Measurements from ENCODE around the gene TNNT2. TPM values are rescaled to one million over a fixed set of nuclear protein-coding genes. Genes with fewer than 3 reads are reported as not detected.

Gene TNNT2
- total RNA-seq, 4 donors from 2014 or later: 0.21 TPM; not detected in 3

GRCh38 chr1:201422026-201422425, 44.5 kb upstream of the TNNT2 start:
- H3K4me3 ChIP-seq: no peak overlapping the region

DNA sequence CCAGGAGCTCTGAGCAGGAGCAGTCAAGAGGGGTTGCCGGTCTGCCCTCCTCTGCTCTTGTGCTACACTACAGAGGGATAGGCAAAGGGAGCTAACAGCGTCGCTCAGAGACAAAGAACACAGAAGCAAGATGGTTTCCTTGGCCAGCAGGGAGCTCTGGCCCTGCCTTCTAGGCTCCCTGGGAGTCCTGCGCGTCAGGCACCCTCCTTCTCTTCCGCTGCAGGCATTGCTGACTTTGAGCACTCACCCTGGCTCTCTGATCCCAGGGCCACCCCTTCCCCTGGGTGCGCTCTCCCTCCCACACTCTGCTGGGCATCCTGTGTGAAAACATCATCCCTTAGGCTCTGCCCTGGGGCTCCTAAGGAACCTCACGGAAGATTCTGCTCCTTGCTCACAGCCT, 43.6 kb upstream of the TNNT2 start:
- H3K27ac ChIP-seq: no peak overlapping the region
- TF ChIP-seq CTCF (IDR thresholded peaks at IDR 0.05): no peak
- no peak for TF ChIP-seq POLR2A (IDR thresholded peaks at IDR 0.05)
- no peaks in the 10 kb centered on the region for H3K27me3 ChIP-seq
- intact Hi-C loops (cut with DNase I; ENCODE audit: low total_unique reads): no loop called here
- no peaks in the 10 kb centered on the region for H3K4me1 ChIP-seq
- no peaks in the 10 kb centered on the region for H3K9me3 ChIP-seq
- no peak for DNase-seq
- H3K4me3 ChIP-seq: no peak overlapping the region
- no peaks in the 10 kb centered on the region for H3K36me3 ChIP-seq

More at GRCh38 chr1:201422026-201422425, 44.5 kb upstream of the TNNT2 start:
- H3K9me3 ChIP-seq: no peaks in the 10 kb centered on the region
- intact Hi-C loops (cut with DNase I; ENCODE audit: low total_unique reads): no loop called here
- DNase-seq: no peak
- H3K27me3 ChIP-seq: no peaks in the 10 kb centered on the region
- no peaks in the 10 kb centered on the region for H3K36me3 ChIP-seq
- H3K27ac ChIP-seq: no peak overlapping the region
- TF ChIP-seq CTCF (IDR thresholded peaks at IDR 0.05): no peak
- no peak for TF ChIP-seq POLR2A (IDR thresholded peaks at IDR 0.05)
- no peaks in the 10 kb centered on the region for H3K4me1 ChIP-seq

DNA sequence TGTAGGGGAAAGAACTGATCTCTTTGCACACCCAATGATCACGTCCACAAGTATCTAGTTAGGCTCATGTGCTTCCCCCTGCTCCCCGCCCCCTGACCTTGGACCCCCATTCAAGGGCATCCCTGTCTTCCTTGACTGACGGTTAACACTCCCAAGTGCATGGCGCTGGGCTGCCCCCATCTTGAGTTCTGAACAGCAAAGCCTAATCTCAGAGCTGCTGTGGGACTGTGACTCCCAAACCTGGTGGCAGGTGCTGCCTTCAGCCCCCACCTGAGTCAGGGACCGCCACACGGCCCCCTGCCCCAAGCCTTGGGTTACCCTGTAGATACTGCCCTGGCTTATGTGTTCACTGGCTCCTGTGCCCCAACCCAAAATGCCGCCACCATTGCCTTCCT, 43.1 kb upstream of the TNNT2 start:
- H3K9me3 ChIP-seq: no peaks in the 10 kb centered on the region
- no peak for TF ChIP-seq POLR2A (IDR thresholded peaks at IDR 0.05)
- DNase-seq: no peak
- intact Hi-C loops (cut with DNase I; ENCODE audit: low total_unique reads): no loop called here
- no peak overlapping the region for H3K27ac ChIP-seq
- no peak overlapping the region for H3K4me3 ChIP-seq
- H3K27me3 ChIP-seq: no peaks in the 10 kb centered on the region
- no peaks in the 10 kb centered on the region for H3K36me3 ChIP-seq
- H3K4me1 ChIP-seq: no peaks in the 10 kb centered on the region

- intact Hi-C loops (cut with DNase I; ENCODE audit: low total_unique reads): no loop called here
- Histone ChIP-seq H3K4me1 (no peaks in the 10 kb centered on the region), H3K27me3 (no peaks in the 10 kb centered on the region), H3K9me3 (no peaks in the 10 kb centered on the region), H3K4me3 (no peak overlapping the region), H3K36me3 (no peaks in the 10 kb centered on the region), H3K27ac (no peak overlapping the region)
- no peak for DNase-seq
- no peak for TF ChIP-seq POLR2A (IDR thresholded peaks at IDR 0.05)
- no peak for TF ChIP-seq CTCF (IDR thresholded peaks at IDR 0.05)
These were observed 42.5 kb upstream of the TNNT2 start for GRCh38 chr1:201419746-201420607.

DNA sequence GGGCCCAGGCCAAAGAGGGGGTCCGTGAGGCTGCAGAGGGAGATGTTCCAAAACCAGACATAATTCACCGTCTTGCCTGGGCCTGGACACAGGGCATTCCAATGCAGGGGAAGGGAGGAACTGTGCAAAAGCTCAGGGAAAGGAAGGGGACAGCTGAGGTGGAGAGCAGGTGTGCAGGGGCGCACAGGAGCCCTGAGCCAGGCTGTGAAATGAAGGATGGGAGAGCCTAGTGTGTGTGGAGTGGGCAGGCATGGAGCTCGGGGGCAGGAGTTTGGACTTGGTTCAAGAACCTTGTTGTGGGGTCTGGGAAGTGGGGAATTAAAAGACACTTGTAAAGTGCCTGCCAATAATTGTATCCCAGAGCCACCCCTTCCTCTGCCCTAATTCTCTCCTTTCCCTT, 41.8 kb upstream of the TNNT2 start:
- no peak for DNase-seq

More for the DNA sequence above, 41.8 kb upstream of the TNNT2 start:
- no peak for TF ChIP-seq CTCF (IDR thresholded peaks at IDR 0.05)
- TF ChIP-seq POLR2A (IDR thresholded peaks at IDR 0.05): no peak
- no peaks in the 10 kb centered on the region for H3K9me3 ChIP-seq
- H3K27me3 ChIP-seq: no peaks in the 10 kb centered on the region
- H3K36me3 ChIP-seq: no peaks in the 10 kb centered on the region
- no peaks in the 10 kb centered on the region for H3K4me1 ChIP-seq
- intact Hi-C loops (cut with DNase I; ENCODE audit: low total_unique reads): no loop called here
- H3K4me3 ChIP-seq: no peak overlapping the region
- no peak overlapping the region for H3K27ac ChIP-seq
